H1 (cell line): Measurements from ENCODE around the gene GSTT2. TPM values are rescaled to one million over a fixed set of nuclear protein-coding genes. Genes with fewer than 3 reads are reported as not detected.

Experiments used
- BACH1 ChIP-seq: IDR thresholded peaks from 2 replicates; pipeline ENCODE4 v1.6.1; 2012; ENCODE audit warnings: low read length, improper control_type of control experiment
- BRCA1 ChIP-seq: IDR thresholded peaks from 2 replicates; pipeline ENCODE4 v1.6.1; 2012; ENCODE audit warnings: low read depth, low read length, improper control_type of control experiment
- CBX5 ChIP-seq: fragments of 300-800, 300-1000 bp; sonication (generic); IDR thresholded peaks from 2 replicates; pipeline ENCODE4 v1.7.1; 2016; ENCODE audit warnings: antibody characterized with exemption, low read length, low read depth
- CHD7 ChIP-seq: fragments of 300-600 bp; sonication (generic); IDR thresholded peaks from 2 replicates; pipeline ENCODE4 v1.7.1; 2012; ENCODE audit warnings: low read length, moderate library complexity, mild to moderate bottlenecking, inconsistent platforms; ENCODE audit not compliant: insufficient replicate concordance
- FOSL1 ChIP-seq: IDR thresholded peaks from 2 replicates; pipeline ENCODE4 v1.6.1; 2011; ENCODE audit warnings: mild to moderate bottlenecking, low read depth, low read length, moderate library complexity; ENCODE audit not compliant: insufficient read depth
- KDM1A ChIP-seq: fragments of 200-600, 300-600 bp; sonication (generic); IDR thresholded peaks from 2 replicates; pipeline ENCODE4 v1.7.1; 2016; ENCODE audit warnings: mild to moderate bottlenecking, low read length, borderline replicate concordance
- MAX ChIP-seq: IDR thresholded peaks from 2 replicates; pipeline ENCODE4 v1.6.1; 2012; ENCODE audit warnings: inconsistent platforms
- SP1 ChIP-seq: IDR thresholded peaks from 2 replicates; pipeline ENCODE4 v1.6.1; 2011; ENCODE audit warnings: low read depth, low read length
- TCF12 ChIP-seq: IDR thresholded peaks from 2 replicates; pipeline ENCODE4 v1.6.1; 2011; ENCODE audit warnings: low read depth, mild to moderate bottlenecking, low read length
- TEAD4 ChIP-seq: IDR thresholded peaks from 2 replicates; pipeline ENCODE4 v1.6.1; 2012; ENCODE audit warnings: low read depth, low read length, inconsistent platforms, mixed read lengths
- USF2 ChIP-seq: IDR thresholded peaks from 2 replicates; pipeline ENCODE4 v1.6.1; 2011; ENCODE audit warnings: low read length, improper control_type of control experiment
- polyA plus RNA-seq, 7 experiments: library from polyadenylated mRNA; depleted of rRNA in 3 of 7; stranded (reverse) in 5 of 7; unstranded in 2 of 7; fragments of >200 nt in 5 of 7; fragments of 200-250 nt in 2 of 7; gene quantifications; 1 replicate in 5 of 7; 2 replicates in 1 of 7; 4 replicates in 1 of 7; pipeline versions ENCODE4 v1.2.1 to v1.2.3, GENCODE V29; 2011 to 2013; ENCODE audit warnings: missing spikeins in 2 of 7, mixed read lengths in 2 of 7
- total RNA-seq: library from RNA; stranded (reverse); fragmentation: NEBNext Ultra II Directional; extraction: Animal tissue kit (Norgen Biotek cat#: 25700); gene quantifications from 2 replicates; pipeline ENCODE4 v1.2.1, GENCODE V29; 2021

Gene GSTT2
- total and polyA plus RNA-seq, 2 of the 8 experiments (the other 6 are each of a cell fraction or from before 2014, with no cell fraction given), result 1.1 to 1.5 TPM

GRCh38 chr22:24026056-24026455 is 46.1 kb downstream of the GSTT2 start (continued):
- TF ChIP-seq CHD7 (no peak), CBX5 (no peak), BACH1 (no peak), TCF12 (no peak), KDM1A (no peak), USF2 (no peak), MAX (no peak), BRCA1 (no peak), FOSL1 (no peak), SP1 (no peak), TEAD4 (no peak)
